Ovary (tissue), 9 donors: ENCODE results near the gene KNCN. TPM values are rescaled to one million over a fixed set of nuclear protein-coding genes. Genes with fewer than 3 reads are reported as not detected.

Experiments
- DNase-seq, 5 donors: peaks; one replicate each; pipeline ENCODE4 v3.0.0-alpha.2; 2019 to 2020
- H3K27ac ChIP-seq, 2 donors: fragments of 200-600 bp; one replicate each; pipeline versions ENCODE4 v1.5.1 to v1.8.0; 2019 to 2022
- H3K27me3 ChIP-seq: fragments of 200-600 bp; one replicate; pipeline ENCODE4 v1.8.0; 2022
- H3K36me3 ChIP-seq: fragments of 200-600 bp; sonication (generic); one replicate; pipeline ENCODE4 v1.5.1; 2019
- H3K4me1 ChIP-seq: one replicate; pipeline ENCODE4 v1.8.1; 2013; ENCODE audit warnings: mild to moderate bottlenecking, moderate library complexity; ENCODE audit not compliant: insufficient read depth
- H3K4me3 ChIP-seq: fragments of 200-600 bp; sonication (generic); one replicate; pipeline ENCODE4 v1.5.1; 2017
- H3K9me3 ChIP-seq, 2 donors: fragments of 200-600 bp in 1 of 2; sonication (generic) in 1 of 2; one replicate each; pipeline versions ENCODE4 v1.5.1 to v1.8.1; 2013 to 2019; ENCODE audit warnings: mild to moderate bottlenecking in 1 of 2, moderate library complexity in 1 of 2
- CTCF ChIP-seq, 3 donors: fragments of 450-650 bp in 2 of 3; fragments of 200-600 bp in 1 of 3; IDR thresholded peaks; one replicate each; pipeline versions ENCODE4 v1.5.1 to v1.8.0; 2016 to 2022; ENCODE audit warnings: antibody characterized with exemption in 3 of 3, mild to moderate bottlenecking in 1 of 3
- EP300 ChIP-seq: sonication (generic); formaldehyde crosslinking; IDR thresholded peaks from one replicate; pipeline ENCODE4 v1.6.1; 2017; ENCODE audit warnings: antibody characterized with exemption
- POLR2A ChIP-seq: fragments of 450-650 bp; IDR thresholded peaks from one replicate; pipeline ENCODE4 v1.6.1; 2017; ENCODE audit warnings: antibody characterized with exemption, mild to moderate bottlenecking, moderate library complexity
- WGBS, 3 donors: extraction: QIAGEN DNeasy Blood & Tissue Kit in 1 of 3; methylation state at CpG; one replicate each; pipeline versions ENCODE4 v1.1.5 to v1.1.7; 2013 to 2017; 5-methylcytosine and 5-hydroxymethylcytosine counted together
- intact Hi-C, 4 donors: fragments of 100-400 bp; cut with DNase I; formaldehyde crosslinking; loops; one replicate each; pipeline versions ENCODE4 v1.11.0 to v1.15.1; 2022 to 2023
- polyA plus RNA-seq, 2 donors: library from polyadenylated mRNA; stranded (reverse); fragments of 200-250 nt in 1 of 2; fragments of 350-450 nt in 1 of 2; fragmentation: Illumina TruSeq in 1 of 2; extraction: RNeasy Lipid Tissue Mini Kit (QIAGEN cat#74804) in 1 of 2; gene quantifications; one replicate each; pipeline ENCODE4 v1.2.3, GENCODE V29; 2013 to 2014
- total RNA-seq, 7 donors: library from RNA; depleted of rRNA in 2 of 7; stranded (reverse); fragments of >200 nt in 2 of 7; fragmentation: NEBNext Ultra II Directional in 3 of 7; extraction: Animal tissue kit (Norgen Biotek cat#: 25700) in 3 of 7; gene quantifications; one replicate each; pipeline versions ENCODE4 v1.1.0 to v1.2.4, GENCODE V29; 2016 to 2023
- donor health status: DM: no; HTN: no; CAD: no; lungs with moderate emphysema.
- donor health status: DM: no; HTN: no; CAD: no.
- donor health status: Bipolar disorder and iron deficiency.
- donor health status: DM: yes; HTN: yes; CAD: no.
- donor health status: DM: no; HTN: no; CAD: no.
- donor health status: DM: yes; HTN: yes; CAD: no.

Gene KNCN
- total and polyA plus RNA-seq, 9 donors: 0.08 TPM; not detected in 8

GRCh38 chr1:46530311-46530710 lies 21.1 kb downstream of the KNCN start:
- no peak for DNase-seq
- Histone ChIP-seq H3K27ac (no peak overlapping the region), H3K27me3 (no peaks in the 10 kb centered on the region), H3K4me3 (no peak overlapping the region), H3K4me1 (no peaks in the 10 kb centered on the region), H3K36me3 (no peaks in the 10 kb centered on the region), H3K9me3 (no peaks in the 10 kb centered on the region)
- 43 to 50% (median 47%) methylated on average over 3 of the region's 3 CpGs for WGBS, 3 donors
- intact Hi-C loops: loop anchor here (5.0 to 10.0 kb wide), 4 partner anchors 53 to 194 kb away; no protein-coding TSS in a partner anchor
- TF ChIP-seq EP300: no peak
- no peak for TF ChIP-seq CTCF (IDR thresholded peaks at IDR 0.05)
- no peak for TF ChIP-seq POLR2A

- WGBS, 3 donors: 53 to 62% (median 61%) methylated on average over 4 of the region's 4 CpGs
- H3K27ac ChIP-seq: no peak overlapping the region
- DNase-seq: no peak
- H3K4me1 ChIP-seq: no peaks in the 10 kb centered on the region
- no peaks in the 10 kb centered on the region for H3K36me3 ChIP-seq
- no peak overlapping the region for H3K4me3 ChIP-seq
- intact Hi-C loops: loop anchor here in 2 of 4 donors (5.0 kb wide), 2 partner anchors 52 to 122 kb away; no protein-coding TSS in a partner anchor
- TF ChIP-seq CTCF (IDR thresholded peaks at IDR 0.05) (no peak), POLR2A (no peak), EP300 (no peak)
- H3K27me3 ChIP-seq: no peaks in the 10 kb centered on the region
- H3K9me3 ChIP-seq: no peaks in the 10 kb centered on the region
Observed at GRCh38 chr1:46529031-46529630, 22.3 kb downstream of the KNCN start.

GRCh38 chr1:46528297-46528955 lies 23.0 kb downstream of the KNCN start:
- H3K4me3 ChIP-seq: no peak overlapping the region
- intact Hi-C loops: loop anchor here in 2 of 4 donors (5.0 kb wide), 2 partner anchors 51 to 121 kb away; no protein-coding TSS in a partner anchor
- H3K27me3 ChIP-seq: no peaks in the 10 kb centered on the region
- no peak for TF ChIP-seq EP300
- TF ChIP-seq POLR2A: no peak
- no peak for TF ChIP-seq CTCF (IDR thresholded peaks at IDR 0.05)
- no peaks in the 10 kb centered on the region for H3K9me3 ChIP-seq
- H3K4me1 ChIP-seq: no peaks in the 10 kb centered on the region
- DNase-seq: no peak
- H3K36me3 ChIP-seq: no peaks in the 10 kb centered on the region
- no peak overlapping the region for H3K27ac ChIP-seq
- 25 to 34% (median 26%) methylated on average over 11 of the region's 11 CpGs for WGBS, 3 donors

- Histone ChIP-seq H3K4me1 (no peaks in the 10 kb centered on the region), H3K9me3 (no peaks in the 10 kb centered on the region), H3K36me3 (no peaks in the 10 kb centered on the region), H3K27me3 (no peaks in the 10 kb centered on the region), H3K4me3 (no peak overlapping the region), H3K27ac (no peak overlapping the region)
- intact Hi-C loops: loop anchor here in 2 of 4 donors (2.0 to 5.0 kb wide), 3 partner anchors 50 to 120 kb away; no protein-coding TSS in a partner anchor
- WGBS, 3 donors: 29 to 36% (median 29%) methylated on average over 3 of the region's 3 CpGs
- DNase-seq: peak; percentile 52 to 83 (median 64)
- TF ChIP-seq POLR2A: no peak
- peak in 2 of 3 donors; percentile 39 to 54 for TF ChIP-seq CTCF (IDR thresholded peaks at IDR 0.05)
Observed at GRCh38 chr1:46527474-46528296, 23.8 kb downstream of the KNCN start.
